HT-29 (cell line): ENCODE data around the gene GID8. TPM values are rescaled to one million over a fixed set of nuclear protein-coding genes. Genes with fewer than 3 reads are reported as not detected.

Experiments used
- DNase-seq: peaks from one replicate; pipeline ENCODE4 v3.0.0-alpha.2; 2015; ENCODE audit warnings: low spot score
- total RNA-seq: library from RNA; depleted of rRNA; stranded (reverse); fragments of >200 nt; shearing (Covaris generic); gene quantifications from 2 replicates; pipeline ENCODE4 v1.2.3, GENCODE V29; 2014; rRNA removed

The GID8 gene
- total RNA-seq, result 66.9 and 67.4 TPM in 2 replicates

DNA sequence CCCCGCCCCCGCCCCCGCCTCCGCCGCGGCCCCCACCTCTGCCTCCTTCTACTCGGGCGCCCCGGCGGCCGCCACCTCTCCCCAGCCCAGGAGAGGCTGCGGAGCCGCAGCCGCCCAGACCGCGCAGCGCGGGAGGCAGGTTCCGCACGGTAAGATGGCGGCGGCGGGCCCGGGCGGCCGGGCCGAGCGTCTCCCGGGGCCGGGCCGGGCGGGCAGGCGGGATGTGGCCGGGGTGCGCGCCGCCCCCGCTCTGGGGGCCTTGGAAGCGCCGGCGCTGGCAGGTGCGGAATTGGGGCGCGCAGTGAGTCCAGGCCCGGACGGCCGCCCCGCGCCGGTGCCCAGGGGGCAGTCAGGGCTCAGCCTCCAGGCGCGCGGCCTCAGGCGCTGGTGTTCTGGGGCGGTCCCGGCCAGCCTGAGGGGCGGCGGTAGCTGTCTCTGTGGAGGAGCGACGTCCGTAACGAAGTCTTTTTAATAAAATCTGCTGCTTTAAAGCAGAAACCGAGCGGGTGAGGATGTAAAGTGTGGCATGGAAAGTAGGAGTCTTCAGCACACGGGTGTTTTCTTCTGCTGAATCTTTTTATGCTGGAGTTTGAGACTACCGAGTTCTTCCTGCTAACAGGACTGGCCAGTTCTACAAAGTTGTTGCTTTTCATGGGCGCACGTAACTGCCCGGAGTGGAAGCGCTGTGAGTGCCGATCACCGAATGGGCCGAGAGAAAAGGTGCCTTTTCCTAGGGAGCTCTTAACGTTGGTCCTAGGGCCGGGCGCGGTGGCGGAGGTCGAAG, at the start of gene GID8:
GID8 (plus strand) TSS at position 43 of the 784 bp plus-strand sequence. CDS start 3,356 bp downstream, outside the sequence.
- DNase-seq, result peak; percentile 80

DNA sequence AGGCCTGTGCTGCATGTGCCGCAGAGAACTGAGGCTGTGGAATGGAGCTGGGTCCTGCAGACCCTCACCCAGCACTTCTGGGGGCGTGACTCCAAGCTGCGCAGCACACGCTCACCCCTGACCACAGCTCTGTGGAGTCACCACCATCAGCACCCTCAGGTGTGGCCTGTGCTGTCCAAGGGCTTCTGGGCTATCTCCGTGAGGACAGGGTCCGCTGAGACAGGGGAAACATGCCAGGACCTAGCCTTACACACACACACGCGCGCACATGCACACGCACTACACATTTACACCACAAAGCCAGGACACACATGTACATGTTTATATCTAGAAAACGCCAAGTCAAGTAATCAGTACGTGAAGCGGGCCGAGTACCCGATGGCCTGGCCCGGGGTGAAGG, 49.5 kb upstream of the GID8 start:
- no peak for DNase-seq

DNA sequence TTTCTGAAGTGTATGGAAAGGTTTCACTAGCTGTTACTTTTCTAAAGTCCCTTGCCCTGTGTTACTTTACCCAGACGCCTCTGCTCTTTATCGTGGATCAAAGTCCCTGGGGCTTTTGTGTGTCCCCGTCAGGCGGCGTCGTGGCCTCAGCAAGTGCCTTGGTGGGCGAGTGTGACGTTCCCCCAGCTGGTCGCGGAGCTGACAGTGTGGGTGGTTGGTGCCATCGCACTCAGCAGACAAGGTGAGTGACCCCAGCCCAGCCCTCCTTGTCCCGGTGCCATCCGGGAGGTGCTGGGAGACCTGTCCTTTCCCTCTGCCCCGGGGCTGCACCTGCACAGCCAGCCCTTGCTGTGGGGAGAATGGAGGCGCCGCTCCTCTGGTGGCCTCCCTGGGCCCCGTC, 49.0 kb upstream of the GID8 start:
- no peak for DNase-seq

DNA sequence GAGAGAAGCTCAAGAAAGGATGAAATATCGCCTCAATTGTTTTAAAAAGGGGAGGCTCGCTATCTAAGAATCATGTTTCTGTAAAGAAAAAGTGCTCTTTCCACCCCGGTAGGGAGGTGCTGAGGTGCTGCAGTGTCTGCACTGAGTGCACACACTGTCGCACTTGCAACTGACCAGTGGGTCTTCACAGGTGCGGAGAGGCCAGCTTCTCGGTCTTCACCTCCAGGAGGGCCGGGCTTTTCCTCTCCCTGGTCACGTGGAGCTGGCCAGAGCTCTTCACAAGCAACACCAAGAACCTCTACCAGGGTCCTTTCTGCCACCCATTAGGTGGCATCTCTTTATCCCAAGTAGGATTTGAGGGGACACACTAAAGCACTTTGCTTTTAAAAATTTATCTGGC, 48.5 kb upstream of the GID8 start:
- DNase-seq, result no peak

DNA sequence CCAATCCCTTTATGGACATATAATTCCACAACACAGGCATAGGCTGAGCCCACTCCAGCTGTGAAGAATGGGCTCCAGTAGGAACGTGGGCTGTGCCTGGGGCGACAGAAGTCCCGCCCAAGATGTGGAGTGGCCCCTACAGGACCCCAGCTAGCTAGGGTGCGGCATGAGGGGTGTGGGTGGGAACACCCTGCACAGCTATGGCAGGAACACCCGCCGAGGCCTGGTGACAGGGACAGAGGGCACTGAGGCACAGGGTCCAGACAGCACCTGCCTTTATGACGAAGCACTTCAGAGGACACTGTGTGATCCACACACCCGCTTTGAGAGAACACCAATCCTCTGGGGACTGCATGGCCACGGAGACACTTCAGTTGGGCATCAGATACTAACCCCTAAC, 48.1 kb upstream of the GID8 start:
- DNase-seq, result no peak

DNA sequence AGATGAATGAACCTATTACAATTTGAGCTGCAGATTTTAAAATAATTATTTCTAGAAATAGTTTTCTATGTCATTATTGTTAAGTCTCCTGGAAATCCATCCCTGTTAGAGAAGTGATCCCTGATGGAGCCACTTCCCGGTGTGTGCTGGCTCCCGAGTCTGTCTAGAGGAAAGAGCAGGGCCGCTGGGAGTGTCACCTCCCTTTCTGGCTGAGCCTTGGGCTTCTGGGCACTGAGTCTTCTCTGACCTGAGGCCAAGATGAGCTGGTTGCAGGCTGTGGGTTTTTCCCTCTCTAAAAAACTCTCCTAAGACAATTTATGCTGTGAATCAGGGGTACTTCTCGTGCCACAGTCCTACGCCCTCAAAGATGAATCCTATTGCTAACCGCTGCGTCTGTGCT, 47.5 kb upstream of the GID8 start:
- DNase-seq, result no peak

DNA sequence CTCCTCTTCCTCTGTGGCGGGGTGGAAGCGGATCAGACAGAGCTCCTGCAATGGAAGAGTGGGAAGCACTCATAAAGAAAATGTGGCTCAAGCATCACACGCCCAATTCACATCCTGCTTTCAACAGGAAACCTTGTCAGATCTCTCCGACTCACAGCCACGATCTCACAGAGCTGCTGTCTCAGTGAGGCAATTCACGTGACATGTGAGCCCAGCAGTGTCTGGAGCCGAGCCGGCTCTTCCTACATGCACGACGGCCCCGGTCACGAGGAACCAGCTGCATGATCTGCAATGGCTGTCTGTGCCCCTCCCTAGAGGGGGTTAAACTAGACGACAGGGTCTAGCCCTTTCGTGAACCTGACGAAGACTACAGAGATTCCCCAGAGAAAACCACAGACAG, 46.8 kb upstream of the GID8 start:
- DNase-seq, result no peak

DNA sequence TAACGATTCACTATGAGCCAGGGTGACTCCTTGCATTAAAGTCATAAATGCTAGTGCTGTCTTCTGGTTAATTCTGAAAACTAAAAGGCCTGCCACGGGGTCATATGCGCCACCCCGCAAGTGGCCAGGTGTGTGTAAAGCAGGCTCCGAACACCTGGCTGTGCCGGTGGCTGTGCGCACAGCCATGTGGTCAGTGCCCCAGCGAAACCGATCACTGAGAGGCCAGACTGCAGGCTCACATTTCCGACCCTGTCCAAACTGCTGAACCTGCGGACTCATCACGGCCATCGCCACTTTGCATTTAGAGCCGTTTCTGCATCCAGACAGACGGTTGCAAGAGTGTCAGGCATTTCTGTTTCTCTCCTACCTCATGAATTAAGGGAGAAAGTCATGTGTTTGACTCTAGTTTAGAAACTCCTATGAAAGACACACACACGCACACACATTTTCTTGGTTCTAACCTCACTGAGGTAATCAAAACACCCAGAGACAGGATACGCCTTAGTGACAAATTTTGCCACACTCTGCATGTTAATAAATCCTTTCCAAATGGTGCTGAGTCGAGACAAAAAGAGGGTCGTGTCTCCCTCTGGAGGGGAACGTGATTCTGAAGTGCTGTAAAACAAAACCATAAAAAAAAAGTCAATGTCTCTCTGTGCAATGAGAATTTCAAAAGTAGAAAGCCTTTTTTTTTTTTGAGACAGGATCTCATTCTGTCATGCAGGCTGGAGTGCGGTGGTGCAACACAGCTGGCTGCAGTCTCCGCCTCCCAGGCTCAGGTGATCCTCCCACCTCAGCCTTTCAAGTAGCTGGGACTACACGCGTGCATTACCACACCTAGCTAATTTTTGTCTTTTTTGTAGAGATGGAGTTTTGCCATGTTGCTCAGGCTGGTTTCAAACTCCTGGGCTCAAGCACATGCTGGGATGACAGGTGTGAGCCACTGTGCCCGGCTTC, 45.3 kb upstream of the GID8 start:
- no peak for DNase-seq

DNA sequence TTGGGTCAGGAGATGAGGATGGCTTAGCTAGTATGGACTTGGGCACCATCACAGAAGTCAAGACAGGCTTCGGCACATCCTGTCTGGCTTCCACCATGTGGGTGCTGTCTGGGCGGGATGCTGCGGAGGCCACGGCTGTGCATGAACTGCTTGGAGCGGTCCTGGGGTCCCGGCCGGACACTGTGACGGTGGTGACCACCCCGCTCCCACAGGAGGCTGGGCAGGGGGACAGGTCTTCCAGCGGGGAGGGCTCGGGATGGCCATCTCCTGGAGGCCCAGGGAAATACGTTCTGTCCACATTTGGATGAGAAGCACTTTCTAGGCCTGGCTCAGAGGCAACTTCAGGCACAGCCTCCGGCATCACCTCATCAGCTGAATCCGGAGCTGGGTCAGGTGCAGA, 44.2 kb upstream of the GID8 start:
- no peak for DNase-seq

DNA sequence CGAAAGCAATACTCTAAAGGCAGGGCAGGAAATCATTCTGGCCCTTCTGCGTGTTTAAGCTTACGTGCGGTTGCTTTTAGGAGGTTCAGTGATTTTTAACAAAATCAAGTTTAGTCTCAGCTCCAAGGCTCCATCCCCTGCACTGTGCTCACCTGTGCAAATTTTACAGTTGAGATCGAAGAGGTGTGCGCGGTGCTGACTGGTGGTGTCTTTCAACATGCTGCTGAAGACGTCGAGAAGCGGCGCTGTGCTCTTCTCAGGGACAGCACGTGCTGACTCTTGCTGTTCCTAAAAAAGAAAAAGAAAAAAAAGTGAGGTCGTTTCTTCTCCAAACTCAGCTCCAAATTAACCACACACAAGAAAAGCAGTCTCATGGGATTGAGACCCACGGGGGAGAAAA, 43.7 kb upstream of the GID8 start:
- DNase-seq, result no peak

DNA sequence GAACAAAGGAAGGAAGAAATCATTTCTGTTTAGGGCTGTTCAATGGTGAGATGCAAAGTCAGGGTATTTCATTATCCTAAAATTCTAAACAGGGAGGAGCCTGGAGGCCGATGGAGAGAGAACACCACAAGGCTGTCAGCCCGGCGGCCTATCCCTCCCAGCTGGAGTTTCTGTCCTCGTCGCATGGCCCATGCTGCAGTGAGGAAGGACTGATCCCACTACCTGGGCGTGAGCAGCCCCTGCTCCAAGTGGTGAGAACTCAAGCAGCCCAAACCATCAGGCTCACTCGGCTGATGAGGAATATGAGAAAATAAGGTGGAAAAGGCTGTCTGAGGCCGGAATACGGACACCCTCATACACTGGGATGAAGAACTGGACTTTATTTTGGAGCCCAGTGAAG, 42.4 kb upstream of the GID8 start:
- DNase-seq, result no peak

DNA sequence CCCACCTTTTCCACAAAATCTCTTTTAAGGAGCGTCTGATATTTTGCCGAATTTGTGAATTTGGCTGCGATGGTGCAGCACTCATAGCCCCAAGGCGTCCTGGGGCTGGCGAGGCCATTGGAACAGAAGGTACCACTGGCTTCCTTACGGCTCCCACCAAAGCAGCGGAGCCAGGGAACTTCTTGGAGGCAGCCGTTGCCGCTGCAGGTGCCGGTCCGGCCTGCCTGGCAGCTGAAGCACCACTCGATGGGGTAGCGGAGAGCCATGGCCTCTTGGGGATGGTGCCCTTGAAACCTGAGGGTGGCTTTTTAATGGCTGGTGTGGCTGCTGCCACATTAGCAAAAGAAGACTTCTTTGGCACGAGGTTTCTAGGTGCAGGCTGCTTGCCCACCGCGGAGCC, 41.4 kb upstream of the GID8 start:
- DNase-seq, result no peak

DNA sequence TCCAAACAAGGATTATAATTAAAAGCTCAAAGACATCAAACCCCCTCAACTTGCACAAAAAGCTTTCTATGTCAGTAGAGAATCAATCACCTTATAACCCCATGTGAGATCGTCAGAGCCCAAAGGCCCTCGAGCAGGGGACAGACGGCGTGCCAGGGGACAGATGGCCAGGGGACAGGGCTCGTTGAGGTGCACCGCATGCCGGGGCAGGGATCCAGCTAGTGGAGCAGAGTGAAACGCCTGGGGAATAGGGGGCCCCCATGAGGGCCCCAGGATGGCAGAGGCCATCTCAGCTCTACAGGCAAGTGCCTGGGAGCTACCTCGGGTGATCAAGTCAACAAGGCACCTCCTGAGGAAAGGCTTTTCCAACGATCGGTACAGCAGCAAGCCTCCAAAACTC, 40.3 kb upstream of the GID8 start:
- no peak for DNase-seq

DNA sequence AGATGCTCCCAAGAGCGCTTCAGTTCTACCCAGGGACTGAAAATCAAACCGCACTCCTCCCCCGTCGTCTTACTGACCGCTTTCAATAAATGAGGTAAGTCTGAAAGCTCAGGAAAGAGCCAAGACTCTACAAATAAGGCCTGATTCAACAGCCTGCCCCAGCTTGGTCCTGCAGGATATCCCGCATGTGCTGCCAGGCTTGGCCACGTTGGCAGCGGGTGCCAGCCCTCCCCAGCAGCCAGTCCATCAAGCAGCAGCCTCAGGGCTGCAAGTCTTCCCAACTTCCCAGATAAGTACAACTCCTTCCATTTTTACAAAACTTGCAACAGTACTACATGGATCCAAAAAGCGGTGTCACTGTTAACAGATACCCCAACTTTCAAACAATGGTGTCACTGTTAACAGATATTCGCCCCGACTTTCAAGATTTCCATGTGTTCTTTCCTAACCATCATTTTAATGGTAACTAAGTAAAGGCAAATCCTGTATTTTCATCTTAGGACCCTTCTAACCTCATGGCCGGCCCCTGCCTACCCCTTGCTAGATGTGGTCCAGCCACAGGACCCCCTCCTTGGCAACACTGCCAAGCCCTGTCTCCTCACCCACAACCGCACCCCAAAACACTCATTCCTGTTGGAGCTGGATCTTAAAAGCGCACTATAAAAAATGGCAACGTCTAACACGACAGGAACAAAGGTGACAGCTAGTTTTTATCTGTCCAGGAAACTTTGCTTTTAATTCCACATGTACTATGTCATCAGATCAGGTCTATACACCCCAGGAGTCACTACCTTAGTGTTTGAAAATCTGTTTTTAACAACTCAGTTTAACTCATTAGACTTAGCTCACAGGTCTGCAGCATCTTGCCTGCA, 39.6 kb upstream of the GID8 start:
- DNase-seq, result no peak

DNA sequence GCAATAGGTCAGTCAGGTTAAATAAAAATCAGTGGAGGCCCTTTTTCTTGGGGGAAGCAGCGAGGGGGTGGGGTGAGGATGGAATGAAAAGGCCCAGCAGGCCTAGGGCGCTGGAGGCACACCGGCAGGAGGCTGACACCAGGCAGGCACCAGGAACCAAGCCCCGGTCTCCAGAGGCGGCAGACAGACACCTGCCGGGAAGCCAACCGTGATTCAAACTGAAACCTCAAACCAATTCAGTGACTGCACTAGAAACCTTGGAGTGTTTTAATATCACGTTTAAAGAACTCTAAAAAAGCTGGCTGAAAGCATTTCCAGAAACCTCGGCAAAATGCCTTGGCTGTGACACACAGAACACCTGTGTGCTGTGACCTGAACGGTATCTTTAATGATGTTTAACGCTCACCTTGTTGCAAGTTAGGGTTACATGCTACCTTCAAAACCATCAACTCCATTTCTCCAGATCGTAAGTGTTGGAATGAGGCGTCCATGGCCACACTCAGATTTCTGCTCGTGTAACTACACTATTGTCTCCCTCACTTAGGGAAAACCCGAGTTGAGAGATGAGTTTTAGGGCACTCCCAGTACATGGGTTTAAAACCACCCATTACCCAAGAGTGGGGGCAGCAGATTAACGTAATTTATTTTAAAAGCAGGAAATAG, 38.8 kb upstream of the GID8 start:
- no peak for DNase-seq

DNA sequence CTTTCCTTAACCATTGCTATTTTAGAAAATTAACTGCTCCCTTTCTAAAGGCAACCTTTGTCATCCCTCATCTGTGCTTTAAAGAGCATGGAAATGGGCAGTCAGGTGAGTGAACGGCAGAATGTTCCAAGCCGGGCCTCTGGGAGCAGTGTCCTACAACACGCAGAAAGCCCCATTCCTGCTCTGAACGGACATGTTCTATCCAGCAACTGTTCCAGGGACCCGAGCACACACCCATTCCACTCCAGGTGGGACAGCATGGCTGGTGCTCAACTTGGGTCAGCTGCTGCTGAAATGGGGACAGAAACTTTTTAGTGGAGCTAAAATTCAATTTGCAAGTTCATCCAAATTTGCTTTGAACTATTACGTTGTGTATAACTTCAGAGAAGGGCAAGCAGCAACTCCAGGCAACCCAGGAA, 38.3 kb upstream of the GID8 start:
- DNase-seq, result no peak

DNA sequence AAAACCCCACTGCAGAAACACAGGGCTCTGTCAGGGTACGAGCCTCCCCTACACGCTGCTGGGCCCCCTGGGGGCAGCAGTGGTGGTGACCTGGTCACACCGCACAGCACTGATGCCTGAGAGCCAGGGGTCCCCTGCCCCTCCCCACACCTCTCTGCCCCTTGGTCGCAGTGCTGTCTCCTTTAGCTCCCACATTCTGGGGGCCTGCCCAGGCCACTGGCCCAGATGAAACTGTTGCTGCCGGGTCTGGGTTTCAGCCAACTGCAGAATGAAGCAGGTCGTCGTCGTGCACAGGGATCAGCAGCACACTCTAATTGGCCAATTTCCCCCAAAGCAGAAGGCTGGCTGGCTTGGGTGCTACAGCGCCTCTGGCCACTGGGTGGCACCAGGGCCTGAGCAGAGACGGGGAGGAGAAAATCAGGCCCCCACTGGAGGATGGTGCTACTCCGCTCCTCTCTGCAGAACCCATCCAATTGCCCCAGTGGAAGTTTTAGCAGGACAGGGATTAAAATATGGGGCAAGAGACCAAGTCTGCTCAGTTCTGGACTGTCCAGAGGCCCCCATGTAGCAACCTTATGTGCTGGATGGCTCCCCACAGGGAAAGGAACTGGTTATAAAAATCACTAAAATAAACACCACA, 37.8 kb upstream of the GID8 start:
- peak; percentile 88 for DNase-seq

DNA sequence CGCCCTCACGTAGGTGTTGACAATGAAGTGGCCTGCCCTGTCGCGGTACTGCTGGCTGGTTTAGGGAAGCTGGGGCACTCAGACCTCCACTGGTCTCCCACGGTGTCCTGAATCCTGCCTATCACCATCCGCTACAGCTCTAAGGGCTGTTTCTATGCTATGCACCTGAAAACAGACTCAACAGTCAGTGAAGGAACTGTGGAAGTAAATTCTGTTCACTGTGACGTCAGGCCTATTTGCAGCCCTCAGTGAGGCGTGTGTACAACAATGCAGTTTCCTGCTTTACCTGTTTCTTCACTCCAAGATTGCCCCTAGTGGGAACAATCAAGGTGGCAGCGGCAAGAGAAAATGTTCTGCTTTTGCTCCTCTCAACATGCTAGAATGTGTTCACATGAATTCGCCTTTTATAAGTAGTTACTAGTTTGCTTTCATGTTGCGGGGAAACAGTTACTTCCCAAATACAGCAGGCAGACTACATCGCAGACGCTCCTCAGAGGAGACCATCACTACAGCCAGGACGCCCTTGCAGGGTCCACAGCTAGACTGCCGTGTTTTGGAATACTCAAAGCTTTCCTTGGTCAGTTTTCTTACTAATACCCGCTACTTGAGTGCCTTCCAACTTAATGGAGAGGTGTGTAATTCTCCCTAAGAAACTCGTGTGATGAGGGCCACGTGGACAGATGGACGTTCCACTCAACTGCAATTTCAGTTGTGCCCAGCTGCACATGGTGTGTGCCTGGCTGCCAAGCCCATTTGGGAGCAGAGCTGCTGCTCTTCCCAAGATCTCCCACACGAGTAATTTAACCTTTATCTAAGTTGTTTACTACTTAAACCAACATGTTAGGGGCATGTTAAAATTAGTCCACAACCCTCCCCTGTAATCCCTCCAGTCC, 37.0 kb upstream of the GID8 start:
- DNase-seq, result peak; percentile 87

DNA sequence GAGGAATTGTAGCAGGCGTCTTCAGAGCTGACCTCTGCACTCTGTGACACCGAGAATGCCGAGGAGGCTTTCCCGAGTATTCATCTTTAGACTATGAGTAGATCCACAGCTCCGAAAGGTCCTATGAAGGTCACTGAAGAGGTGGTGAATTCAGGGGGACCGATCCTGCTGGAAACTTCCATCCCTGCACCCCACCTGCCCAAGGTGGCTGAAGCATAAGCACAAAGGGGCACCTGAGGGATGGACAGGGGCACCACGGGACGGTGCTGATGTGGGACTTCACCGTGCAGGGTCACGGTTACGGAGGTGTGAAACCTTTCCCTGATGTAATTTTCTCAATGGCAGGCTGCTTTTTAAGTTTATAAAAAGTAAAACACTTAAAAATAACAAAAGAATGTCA, 36.1 kb upstream of the GID8 start:
- no peak for DNase-seq
